HG02970 (cell line): ENCODE measurements around the gene RHOXF1.
"Not testable (repeated sequence)": the region's sequence is repeated elsewhere in the genome, so short reads cannot be mapped to it uniquely, and the experiment has no call there.

Experiments used
- ATAC-seq: cut with Tn5 transposase; IDR thresholded peaks from one replicate; pipeline ENCODE4 v1.9.1; 2021; ENCODE audit warnings: mild to moderate bottlenecking, moderate library complexity, moderate number of reproducible peaks; ENCODE audit not compliant: unreplicated experiment, low FRiP score

RHOXF1 gene

GRCh38 chrX:120115438-120115963 lies at the start of gene RHOXF1:
Gene RHOXF1 (minus strand): TSS chrX:120115913. CDS start chrX:120115862, 51 bp downstream.
- ATAC-seq = no peak

- ATAC-seq = not testable (repeated sequence)
Observed at GRCh38 chrX:120159086-120159485, 43.4 kb upstream of the RHOXF1 start.

GRCh38 chrX:120158313-120158712 lies 42.6 kb upstream of the RHOXF1 start, which contains the start of gene RHOXF2:
Gene RHOXF2 (plus strand): TSS chrX:120158613. CDS start chrX:120158751, 138 bp downstream.
- ATAC-seq = not testable (repeated sequence)

GRCh38 chrX:120150109-120150744 lies 34.5 kb upstream of the RHOXF1 start:
- ATAC-seq = not testable (repeated sequence)

- ATAC-seq = no peak
Observed at GRCh38 chrX:120147537-120147936, 31.8 kb upstream of the RHOXF1 start.

GRCh38 chrX:120146323-120146722 lies 30.6 kb upstream of the RHOXF1 start:
- ATAC-seq = not testable (repeated sequence)

GRCh38 chrX:120145295-120145925 lies 29.7 kb upstream of the RHOXF1 start:
- no peak for ATAC-seq

GRCh38 chrX:120144178-120144844 lies 28.6 kb upstream of the RHOXF1 start:
- no peak for ATAC-seq

GRCh38 chrX:120140293-120140981 lies 24.7 kb upstream of the RHOXF1 start:
- no peak for ATAC-seq

- no peak for ATAC-seq
Observed at GRCh38 chrX:120137439-120137838, 21.7 kb upstream of the RHOXF1 start.

- no peak for ATAC-seq
Observed at GRCh38 chrX:120136840-120137239, 21.1 kb upstream of the RHOXF1 start.

GRCh38 chrX:120136128-120136527 lies 20.4 kb upstream of the RHOXF1 start:
- no peak for ATAC-seq

- not testable (repeated sequence) for ATAC-seq
Observed at GRCh38 chrX:120128306-120128846, 12.7 kb upstream of the RHOXF1 start.

- no peak for ATAC-seq
Observed at GRCh38 chrX:120125444-120125843, 9.7 kb upstream of the RHOXF1 start.

- ATAC-seq = no peak
Observed at GRCh38 chrX:120120223-120120622, 4.5 kb upstream of the RHOXF1 start.

GRCh38 chrX:120111611-120112010 lies 4.1 kb downstream of the RHOXF1 start:
- no peak for ATAC-seq

GRCh38 chrX:120109378-120109777 lies 6.3 kb downstream of the RHOXF1 start:
- no peak for ATAC-seq

- not testable (repeated sequence) for ATAC-seq
Observed at GRCh38 chrX:120104707-120105106, 11.0 kb downstream of the RHOXF1 start.

- not testable (repeated sequence) for ATAC-seq
Observed at GRCh38 chrX:120101057-120101456, 14.7 kb downstream of the RHOXF1 start.

- no peak for ATAC-seq
Observed at GRCh38 chrX:120090208-120090607, 25.5 kb downstream of the RHOXF1 start.
